Measurements from ENCODE around the gene ALDH2. TPM values are rescaled to one million over a fixed set of nuclear protein-coding genes. Genes with fewer than 3 reads are reported as not detected.

ALDH2 gene
- total and polyA plus RNA-seq, 12 donors = 52.2 to 536 (median 338) TPM

GRCh38 chr12:111748867-111749266 is 17.9 kb upstream of the ALDH2 start:
- H3K4me1 ChIP-seq (replicated peaks in 1 of 2) = peaks cover 9 to 30% of the 10 kb centered on the region in 2 donors
- H3K4me3 ChIP-seq = no peak overlapping the region
- peak in 3 of 7 donors; percentile 31 to 55 (median 49) for DNase-seq
- 42 to 48% (median 45%) methylated on average over 7 of the region's 7 CpGs for WGBS, 4 donors
- no peaks in the 10 kb centered on the region for H3K27me3 ChIP-seq
- peak overlapping the region in 3 of 5 donors; percentile 45 to 75 (median 67) for H3K27ac ChIP-seq
- intact Hi-C loops (cut with DNase I) = no loop called here
- TF ChIP-seq, protein P1, sequence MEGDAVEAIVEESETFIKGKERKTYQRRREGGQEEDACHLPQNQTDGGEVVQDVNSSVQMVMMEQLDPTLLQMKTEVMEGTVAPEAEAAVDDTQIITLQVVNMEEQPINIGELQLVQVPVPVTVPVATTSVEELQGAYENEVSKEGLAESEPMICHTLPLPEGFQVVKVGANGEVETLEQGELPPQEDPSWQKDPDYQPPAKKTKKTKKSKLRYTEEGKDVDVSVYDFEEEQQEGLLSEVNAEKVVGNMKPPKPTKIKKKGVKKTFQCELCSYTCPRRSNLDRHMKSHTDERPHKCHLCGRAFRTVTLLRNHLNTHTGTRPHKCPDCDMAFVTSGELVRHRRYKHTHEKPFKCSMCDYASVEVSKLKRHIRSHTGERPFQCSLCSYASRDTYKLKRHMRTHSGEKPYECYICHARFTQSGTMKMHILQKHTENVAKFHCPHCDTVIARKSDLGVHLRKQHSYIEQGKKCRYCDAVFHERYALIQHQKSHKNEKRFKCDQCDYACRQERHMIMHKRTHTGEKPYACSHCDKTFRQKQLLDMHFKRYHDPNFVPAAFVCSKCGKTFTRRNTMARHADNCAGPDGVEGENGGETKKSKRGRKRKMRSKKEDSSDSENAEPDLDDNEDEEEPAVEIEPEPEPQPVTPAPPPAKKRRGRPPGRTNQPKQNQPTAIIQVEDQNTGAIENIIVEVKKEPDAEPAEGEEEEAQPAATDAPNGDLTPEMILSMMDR (IDR thresholded peaks at IDR 0.05) = no peak
- TF ChIP-seq POLR2A (IDR thresholded peaks at IDR 0.05) = no peak
- H3K36me3 ChIP-seq (replicated peaks in 1 of 2) = peaks cover 0 to 24% of the 10 kb centered on the region in 2 donors
- no peaks in the 10 kb centered on the region for H3K9me3 ChIP-seq (replicated peaks in 1 of 3)

- intact Hi-C loops (cut with DNase I) = no loop called here
- H3K36me3 ChIP-seq (replicated peaks in 1 of 2) = peaks cover 0 to 21% of the 10 kb centered on the region in 2 donors
- WGBS, 4 donors = 56 to 71% (median 61%) methylated on average over 3 to 4 of the region's 4 CpGs
- peak overlapping the region in 3 of 5 donors; percentile 45 to 75 (median 67) for H3K27ac ChIP-seq
- no peak overlapping the region for H3K4me3 ChIP-seq
- H3K4me1 ChIP-seq (replicated peaks in 1 of 2) = peaks cover 12 to 35% of the 10 kb centered on the region in 2 donors
- no peaks in the 10 kb centered on the region for H3K9me3 ChIP-seq (replicated peaks in 1 of 3)
- DNase-seq = no peak
- no peak for TF ChIP-seq POLR2A (IDR thresholded peaks at IDR 0.05)
- TF ChIP-seq, protein P1 (IDR thresholded peaks at IDR 0.05) = no peak
- H3K27me3 ChIP-seq = no peaks in the 10 kb centered on the region
Measured at GRCh38 chr12:111749391-111749790, 17.3 kb upstream of the ALDH2 start.

DNA sequence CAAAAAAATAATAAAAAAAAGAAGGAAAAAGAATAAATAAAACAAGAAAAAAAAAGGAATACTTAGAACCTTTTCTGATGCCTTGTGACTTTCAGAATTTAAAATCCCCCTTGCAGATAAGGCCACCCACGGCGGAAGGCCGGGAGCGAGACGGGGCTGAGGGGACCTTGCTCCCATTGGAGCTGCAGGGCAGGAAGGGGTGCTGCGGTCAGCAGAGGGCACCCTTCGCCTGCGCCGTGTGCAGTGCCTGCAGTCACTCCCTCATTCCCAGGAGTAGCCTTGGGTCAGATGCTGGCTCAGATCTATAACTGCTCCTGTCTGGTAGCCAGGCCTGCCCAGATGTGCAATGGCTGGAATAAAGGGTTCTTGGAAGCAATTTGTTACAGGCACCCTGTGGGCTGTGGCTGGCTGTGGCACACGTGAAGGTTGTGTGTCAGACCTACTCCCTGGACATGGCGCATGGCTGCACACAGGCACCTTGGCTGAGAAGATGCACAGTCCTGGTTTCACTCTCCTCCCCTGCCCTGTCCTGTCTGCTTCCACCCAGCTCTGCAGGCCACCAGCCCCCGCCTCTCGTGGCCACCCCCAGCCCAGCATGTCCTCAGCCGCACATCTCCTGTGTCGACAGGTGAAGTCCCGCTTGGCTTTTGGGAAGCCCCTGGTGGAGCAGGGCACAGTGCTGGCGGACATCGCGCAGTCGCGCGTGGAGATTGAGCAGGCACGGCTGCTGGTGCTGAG is 13.4 kb upstream of the ALDH2 start:
- intact Hi-C loops (cut with DNase I) = loop anchor here in 1 of 2 donors (2.0 kb wide), 1 partner anchor 35 kb away; no protein-coding TSS in a partner anchor
- Histone ChIP-seq H3K27me3 (no peaks in the 10 kb centered on the region), H3K27ac (peak overlapping the region in 4 of 5 donors; percentile 50 to 80 (median 66)), H3K36me3 (replicated peaks in 1 of 2) (no peaks in the 10 kb centered on the region), H3K4me1 (replicated peaks in 1 of 2) (peaks cover 20 to 47% of the 10 kb centered on the region in 2 donors), H3K9me3 (replicated peaks in 1 of 3) (no peaks in the 10 kb centered on the region), H3K4me3 (no peak overlapping the region)
- DNase-seq = peak; percentile 77 to 91 (median 86)
- TF ChIP-seq POLR2A (IDR thresholded peaks at IDR 0.05) = no peak
- TF ChIP-seq, protein P1 (IDR thresholded peaks at IDR 0.05) = peak; percentile 56 to 90 (median 83)
- 56 to 62% (median 59%) methylated on average over 19 to 23 of the region's 23 CpGs for WGBS, 4 donors

DNA sequence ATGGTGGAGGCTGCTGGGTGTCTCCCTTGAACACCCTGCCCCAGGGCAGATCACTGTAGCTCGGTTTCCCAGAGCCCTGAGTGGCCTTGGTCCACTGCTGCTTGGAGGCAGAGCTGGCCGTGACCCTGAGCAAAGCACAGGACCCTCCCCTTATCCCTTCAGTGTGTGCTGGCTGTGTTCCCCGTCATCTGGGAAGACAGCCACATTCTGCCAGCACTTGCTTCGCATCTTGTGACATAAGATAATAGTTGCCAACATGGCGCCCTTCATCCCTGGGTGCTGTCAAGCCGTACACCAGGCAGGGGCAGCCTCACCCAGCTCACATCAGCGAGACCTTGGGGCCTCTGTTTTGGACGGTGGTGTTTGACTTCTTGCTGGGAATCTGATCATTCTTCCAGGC is 12.1 kb upstream of the ALDH2 start:
- peak; percentile 57 to 86 (median 81) for DNase-seq
- Histone ChIP-seq H3K9me3 (replicated peaks in 1 of 3) (no peaks in the 10 kb centered on the region), H3K4me3 (no peak overlapping the region), H3K4me1 (replicated peaks in 1 of 2) (peaks cover 17 to 36% of the 10 kb centered on the region in 2 donors), H3K36me3 (replicated peaks in 1 of 2) (no peaks in the 10 kb centered on the region), H3K27me3 (no peaks in the 10 kb centered on the region), H3K27ac (peak overlapping the region in 4 of 5 donors; percentile 50 to 80 (median 66))
- 46 to 59% (median 50%) methylated on average over 4 to 8 of the region's 8 CpGs for WGBS, 4 donors
- TF ChIP-seq, protein P1 (IDR thresholded peaks at IDR 0.05) = no peak
- no peak for TF ChIP-seq POLR2A (IDR thresholded peaks at IDR 0.05)
- intact Hi-C loops (cut with DNase I) = loop anchor here (5.0 kb wide), 1 partner anchor 58 kb away; no protein-coding TSS in a partner anchor

Measured in adrenal gland (tissue), 12 donors.